Nephron progenitor cell (in vitro differentiated cells): ENCODE data around the gene GALNT7.
A peak's percentile ranks its signal among the peaks of the same experiment; 100 is the strongest.

Experiments used
- DNase-seq: peaks from one replicate; pipeline ENCODE4 v3.0.0; 2021
- H3K27ac Mint-ChIP-seq: 2 replicates; pipeline ENCODE4 v1.8.0; 2021; ENCODE audit warnings: mild to moderate bottlenecking, moderate library complexity, mixed read lengths
- H3K27me3 Mint-ChIP-seq: 2 replicates; pipeline ENCODE4 v1.8.0; 2021; ENCODE audit warnings: mild to moderate bottlenecking, low read depth, mixed read lengths; ENCODE audit not compliant: poor library complexity
- H3K36me3 Mint-ChIP-seq: 2 replicates; pipeline ENCODE4 v1.8.0; 2021; ENCODE audit warnings: low read depth, mixed read lengths
- H3K4me1 Mint-ChIP-seq: 2 replicates; pipeline ENCODE4 v1.8.0; 2021; ENCODE audit warnings: mixed read lengths
- H3K4me3 Mint-ChIP-seq: 2 replicates; pipeline ENCODE4 v1.8.0; 2021; ENCODE audit warnings: mild to moderate bottlenecking, moderate library complexity, mixed read lengths
- H3K9me3 Mint-ChIP-seq: 2 replicates; pipeline ENCODE4 v1.8.0; 2021; ENCODE audit warnings: mild to moderate bottlenecking, moderate library complexity, mixed read lengths
- CTCF ChIP-seq: fragments of 200-600 bp; sonication (generic); IDR thresholded peaks from 2 replicates; pipeline ENCODE4 v1.5.0; 2021; ENCODE audit warnings: antibody characterized with exemption

Gene GALNT7

GRCh38 chr4:173235050-173235449, 66.4 kb downstream of the GALNT7 start:
- DNase-seq, result no peak
- Mint-ChIP-seq H3K36me3 (peaks cover 11% of the 10 kb centered on the region), H3K4me1 (peaks cover 28% of the 10 kb centered on the region), H3K4me3 (no peak overlapping the region), H3K27me3 (no peaks in the 10 kb centered on the region), H3K9me3 (no peaks in the 10 kb centered on the region), H3K27ac (no peak overlapping the region)
- TF ChIP-seq CTCF, result no peak

GRCh38 chr4:173236301-173236700, 67.7 kb downstream of the GALNT7 start:
- Mint-ChIP-seq H3K9me3 (no peaks in the 10 kb centered on the region), H3K4me3 (no peak overlapping the region), H3K27ac (no peak overlapping the region), H3K27me3 (no peaks in the 10 kb centered on the region), H3K4me1 (peaks cover 28% of the 10 kb centered on the region), H3K36me3 (peaks cover 11% of the 10 kb centered on the region)
- no peak for DNase-seq
- no peak for TF ChIP-seq CTCF

GRCh38 chr4:173237152-173237551, 68.5 kb downstream of the GALNT7 start:
- Mint-ChIP-seq H3K4me1 (peaks cover 28% of the 10 kb centered on the region), H3K36me3 (peaks cover 5% of the 10 kb centered on the region), H3K27me3 (no peaks in the 10 kb centered on the region), H3K27ac (peak overlapping the region; percentile 47), H3K9me3 (no peaks in the 10 kb centered on the region), H3K4me3 (no peak overlapping the region)
- TF ChIP-seq CTCF, result no peak
- DNase-seq, result no peak

GRCh38 chr4:173237762-173238161, 69.2 kb downstream of the GALNT7 start:
- DNase-seq, result no peak
- Mint-ChIP-seq H3K36me3 (peaks cover 5% of the 10 kb centered on the region), H3K27ac (peak overlapping the region; percentile 47), H3K27me3 (no peaks in the 10 kb centered on the region), H3K9me3 (no peaks in the 10 kb centered on the region), H3K4me1 (peaks cover 33% of the 10 kb centered on the region), H3K4me3 (no peak overlapping the region)
- no peak for TF ChIP-seq CTCF

- no peak for TF ChIP-seq CTCF
- Mint-ChIP-seq H3K4me1 (peaks cover 43% of the 10 kb centered on the region), H3K27ac (no peak overlapping the region), H3K27me3 (peaks cover 5% of the 10 kb centered on the region), H3K4me3 (no peak overlapping the region), H3K9me3 (no peaks in the 10 kb centered on the region), H3K36me3 (peaks cover 5% of the 10 kb centered on the region)
- no peak for DNase-seq
Measured at GRCh38 chr4:173240696-173241095, 72.1 kb downstream of the GALNT7 start.

GRCh38 chr4:173242466-173243250, 74.0 kb downstream of the GALNT7 start:
- Mint-ChIP-seq H3K36me3 (peaks cover under 1% of the 10 kb centered on the region), H3K9me3 (no peaks in the 10 kb centered on the region), H3K27ac (no peak overlapping the region), H3K27me3 (peaks cover 5% of the 10 kb centered on the region), H3K4me1 (peaks cover 30% of the 10 kb centered on the region), H3K4me3 (no peak overlapping the region)
- TF ChIP-seq CTCF, result no peak
- no peak for DNase-seq
